Cardiac fibroblast (primary cell): ENCODE results near the gene ZNF200.

ENCODE experiments used
- DNase-seq, 2 donors: peaks; one replicate each; pipeline versions ENCODE4 v3.0.0 to v3.0.0-alpha.2; 2010; ENCODE audit warnings: low read depth in 2 of 2
- H3K4me3 ChIP-seq, 2 donors: replicated peaks in 1 of 2; 1 replicate in 1 of 2; 2 replicates in 1 of 2; pipeline ENCODE4 v1.5.1; 2011; ENCODE audit warnings: low read depth in 2 of 2, low read length in 2 of 2, mild to moderate bottlenecking in 2 of 2, moderate library complexity in 1 of 2
- TF ChIP-seq, protein P1 (sequence below): IDR thresholded peaks from one replicate; pipeline ENCODE4 v1.5.1; 2011; ENCODE audit warnings: low read depth, mild to moderate bottlenecking, low read length, inconsistent platforms

The ZNF200 gene

DNA sequence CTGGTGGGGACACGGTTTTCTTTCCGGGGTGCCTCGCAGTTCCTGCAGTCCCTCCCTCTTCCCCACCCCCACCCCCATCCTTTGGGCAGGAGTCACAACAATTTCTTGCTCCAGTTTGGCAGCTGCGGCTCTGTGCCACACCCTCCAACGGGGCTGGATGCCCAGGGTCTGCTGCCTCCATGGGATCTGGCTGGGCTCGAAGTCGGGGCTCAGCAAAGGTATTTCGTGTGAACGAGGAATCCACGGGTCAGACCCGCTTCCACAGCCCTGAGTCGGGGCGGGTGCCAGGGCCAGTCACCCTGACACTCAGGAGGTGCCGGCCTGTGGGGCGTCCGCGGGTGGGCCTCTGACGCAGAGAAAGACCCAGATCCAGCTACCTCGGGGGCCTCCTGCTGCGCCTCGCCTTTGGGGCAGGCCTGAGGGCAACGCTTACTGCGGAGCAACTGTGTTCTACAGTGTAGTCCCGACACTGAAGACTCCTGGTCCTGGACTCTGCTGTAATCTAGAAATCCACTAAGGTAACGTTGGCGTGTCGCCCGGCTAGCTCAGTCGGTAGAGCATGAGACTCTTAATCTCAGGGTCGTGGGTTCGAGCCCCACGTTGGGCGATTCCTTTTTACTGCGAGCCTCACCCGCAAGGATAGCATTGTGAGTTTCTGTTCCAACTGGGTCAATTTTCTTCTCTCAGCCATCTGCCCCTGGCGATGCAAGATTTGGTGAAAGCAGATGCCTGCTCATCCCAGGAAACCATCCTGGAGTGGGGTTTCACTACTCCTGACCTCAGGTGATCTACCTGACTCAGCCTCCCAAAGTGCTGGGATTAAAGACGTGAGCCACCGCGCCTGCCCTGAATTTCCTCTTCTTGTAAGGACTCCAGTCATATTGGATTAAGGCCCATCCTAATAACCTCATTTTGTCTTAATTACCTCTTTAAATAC lies 59.5 kb downstream of the ZNF200 start:
- peak; percentile 22 to 87 for DNase-seq

DNA sequence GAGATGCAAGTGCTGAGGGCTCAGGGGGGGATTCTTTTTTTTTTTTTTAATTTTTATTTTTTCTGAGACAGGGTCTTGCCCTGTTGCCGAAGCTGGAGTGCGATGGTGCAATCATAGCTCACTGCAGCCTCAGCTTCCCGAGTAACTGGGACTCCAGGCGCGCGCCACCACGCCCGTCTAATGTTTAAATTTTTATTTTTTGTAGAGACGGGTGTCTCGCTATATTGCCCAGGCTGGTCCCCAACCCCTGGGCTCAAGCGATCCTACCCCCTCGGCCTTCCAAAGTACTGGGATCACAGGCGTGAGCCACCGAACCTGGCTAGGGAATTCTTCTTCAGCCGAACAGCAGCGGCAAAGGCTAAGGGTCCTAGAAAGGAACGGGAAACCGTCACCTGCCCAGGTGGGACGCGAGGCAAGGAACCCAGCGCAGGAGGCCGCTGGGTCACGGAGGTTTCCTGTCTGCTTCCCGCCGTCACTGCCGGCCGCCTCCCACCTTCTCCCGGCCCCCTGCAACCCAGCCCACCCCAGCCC lies 60.3 kb downstream of the ZNF200 start:
- no peak overlapping the region for H3K4me3 ChIP-seq
- TF ChIP-seq, protein P1, sequence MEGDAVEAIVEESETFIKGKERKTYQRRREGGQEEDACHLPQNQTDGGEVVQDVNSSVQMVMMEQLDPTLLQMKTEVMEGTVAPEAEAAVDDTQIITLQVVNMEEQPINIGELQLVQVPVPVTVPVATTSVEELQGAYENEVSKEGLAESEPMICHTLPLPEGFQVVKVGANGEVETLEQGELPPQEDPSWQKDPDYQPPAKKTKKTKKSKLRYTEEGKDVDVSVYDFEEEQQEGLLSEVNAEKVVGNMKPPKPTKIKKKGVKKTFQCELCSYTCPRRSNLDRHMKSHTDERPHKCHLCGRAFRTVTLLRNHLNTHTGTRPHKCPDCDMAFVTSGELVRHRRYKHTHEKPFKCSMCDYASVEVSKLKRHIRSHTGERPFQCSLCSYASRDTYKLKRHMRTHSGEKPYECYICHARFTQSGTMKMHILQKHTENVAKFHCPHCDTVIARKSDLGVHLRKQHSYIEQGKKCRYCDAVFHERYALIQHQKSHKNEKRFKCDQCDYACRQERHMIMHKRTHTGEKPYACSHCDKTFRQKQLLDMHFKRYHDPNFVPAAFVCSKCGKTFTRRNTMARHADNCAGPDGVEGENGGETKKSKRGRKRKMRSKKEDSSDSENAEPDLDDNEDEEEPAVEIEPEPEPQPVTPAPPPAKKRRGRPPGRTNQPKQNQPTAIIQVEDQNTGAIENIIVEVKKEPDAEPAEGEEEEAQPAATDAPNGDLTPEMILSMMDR: no peak
- no peak for DNase-seq

More for the DNA sequence above, 59.5 kb downstream of the ZNF200 start:
- peak overlapping the region in 1 of 2 donors; percentile 39 for H3K4me3 ChIP-seq
- TF ChIP-seq, protein P1: no peak

DNA sequence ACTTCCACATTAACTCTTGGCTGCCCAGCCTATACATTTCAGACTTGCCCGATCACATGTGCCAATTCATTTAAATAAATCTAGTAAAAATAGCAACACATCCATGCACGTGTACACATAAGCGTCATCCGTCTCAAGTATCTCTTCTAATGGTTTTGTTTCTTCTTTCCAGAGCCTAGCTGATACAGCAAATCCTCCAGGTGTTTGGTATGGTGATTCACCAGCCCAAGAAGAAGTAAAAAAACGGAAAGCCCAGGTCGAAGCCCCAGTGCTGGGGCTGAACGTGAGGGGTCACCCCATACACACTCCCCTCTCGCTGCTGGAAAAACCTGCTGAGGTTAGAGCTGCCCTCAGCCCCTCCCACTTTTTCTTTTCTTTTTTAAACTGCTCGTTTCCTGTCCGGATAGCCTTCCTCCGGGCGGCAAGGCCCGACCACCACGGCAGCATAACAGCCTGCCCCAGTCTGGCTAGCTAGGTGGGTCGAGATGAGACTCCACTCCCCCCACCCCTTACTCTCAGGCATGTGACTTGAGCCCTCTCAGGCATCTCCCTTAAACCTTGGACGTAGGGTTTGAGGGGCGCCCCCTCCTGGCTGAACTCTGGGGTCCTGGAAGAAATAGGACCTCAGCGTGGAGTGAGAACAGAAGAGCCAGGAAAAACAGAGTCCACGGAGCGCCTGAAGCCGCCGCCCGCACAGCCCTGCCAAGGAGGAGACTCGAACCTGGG lies 60.9 kb downstream of the ZNF200 start:
- TF ChIP-seq, protein P1: peak; percentile 41
- peak in 1 of 2 donors; percentile 50 for DNase-seq
- no peak overlapping the region for H3K4me3 ChIP-seq
